ENCODE data around the gene WSCD2. TPM values are rescaled to one million over a fixed set of nuclear protein-coding genes. Genes with fewer than 3 reads are reported as not detected.

WSCD2 gene
- total and polyA plus RNA-seq, 2 donors (not counting 3 experiments of a cell fraction or from before 2014, with no cell fraction given): not detected

- no peak for TF ChIP-seq JUN (IDR thresholded peaks at IDR 0.05; ENCODE audit: borderline replicate concordance, insufficient read depth, insufficient read length, low read depth)
- TF ChIP-seq GATA2 (IDR thresholded peaks at IDR 0.05; ENCODE audit: insufficient read depth, insufficient read length, low read depth, low read length): no peak
- no peak for TF ChIP-seq POLR2AphosphoS5 (IDR thresholded peaks at IDR 0.05; ENCODE audit: insufficient read depth, low read depth, low read length)
- no peak for TF ChIP-seq EZH2 (IDR thresholded peaks at IDR 0.05; ENCODE audit: borderline replicate concordance, low read depth, low read length, severe bottlenecking)
- no peak for TF ChIP-seq MAX (IDR thresholded peaks at IDR 0.05; ENCODE audit: insufficient read depth, insufficient read length)
- no peak for TF ChIP-seq MYC (IDR thresholded peaks at IDR 0.05; ENCODE audit: low read depth, low read length)
- TF ChIP-seq FOS (IDR thresholded peaks at IDR 0.05; ENCODE audit: borderline replicate concordance, insufficient read depth, low read length): no peak
- TF ChIP-seq CTCF (IDR thresholded peaks at IDR 0.05; ENCODE audit: extremely low read depth in 1 of 2, insufficient read depth in 1 of 2, low read depth in 1 of 2, low read length in 2 of 2): no peak
- TF ChIP-seq POLR2A (IDR thresholded peaks at IDR 0.05; ENCODE audit: low read depth, low read length): no peak
- dilution Hi-C loops (cut with MboI; ENCODE audit: extremely low pct_ligation_motif_present, low sequenced_read_pairs): no loop called here
- DNase-seq (ENCODE audit: low read depth, low spot score) (no peak), FAIRE-seq (no peak)
- Histone ChIP-seq H3K9ac (replicated peaks; ENCODE audit: extremely low read depth, insufficient read depth, low read length) (no peak overlapping the region), H2AFZ (ENCODE audit: low read depth, low read length) (no peak overlapping the region), H3K4me2 (ENCODE audit: insufficient read depth, low read length) (no peak overlapping the region), H3K9me3 (replicated peaks; ENCODE audit: control insufficient read depth, insufficient read depth, low read length) (no peaks in the 10 kb centered on the region), H3K79me2 (ENCODE audit: control insufficient read depth, insufficient read depth, low read length) (no peaks in the 10 kb centered on the region), H3K27me3 (ENCODE audit: control insufficient read depth in 2 of 2, insufficient read depth in 2 of 2, low read length in 2 of 2) (peaks cover 5 to 12% of the 10 kb centered on the region in 2 experiments), H3K9me1 (replicated peaks; ENCODE audit: control insufficient read depth, extremely low read depth, insufficient read depth, low read length) (no peaks in the 10 kb centered on the region), H3K27ac (ENCODE audit: insufficient read depth, low read depth, low read length) (no peak overlapping the region), H3K4me3 (replicated peaks in 1 of 3; ENCODE audit: insufficient read depth in 1 of 3, low read depth in 1 of 3, low read length in 3 of 3) (no peak overlapping the region), H4K20me1 (replicated peaks; ENCODE audit: control insufficient read depth, extremely low read depth, insufficient read depth, low read length) (no peaks in the 10 kb centered on the region), H3K36me3 (ENCODE audit: control insufficient read depth in 2 of 2, extremely low read depth in 1 of 2, insufficient read depth in 2 of 2, low read length in 2 of 2) (no peaks in the 10 kb centered on the region), H3K4me1 (ENCODE audit: control insufficient read depth, extremely low read depth, insufficient read depth, low read length) (no peaks in the 10 kb centered on the region)
- intact Hi-C loops (cut with micrococcal nuclease): no loop called here
- POLR2A ChIA-PET: no interaction called here
- CTCF ChIA-PET: no interaction called here
- BruUV-seq (replicated peaks): no TSS peak
Observed at GRCh38 chr12:108125073-108125472, 4.0 kb upstream of the WSCD2 start.
